Stimulated activated CD4-positive, alpha-beta T cell treated with anti-CD3 and anti-CD28 coated beads, Interleukin-2, amount 100 ng/mL, for 4 hours (primary cell): ENCODE results near the gene ARHGAP22.

Experiments used
- DNase-seq: peaks from one replicate; pipeline ENCODE4 v3.0.0-alpha.2; 2020; ENCODE audit warnings: low read depth

Gene ARHGAP22

GRCh38 chr10:48633381-48634197, 28.7 kb upstream of the ARHGAP22 start:
- no peak for DNase-seq

GRCh38 chr10:48632166-48632565, 27.3 kb upstream of the ARHGAP22 start:
- DNase-seq = no peak

- DNase-seq = no peak
These were observed 23.2 kb upstream of the ARHGAP22 start for GRCh38 chr10:48627984-48628609.

- DNase-seq = no peak
These were observed 22.3 kb upstream of the ARHGAP22 start for GRCh38 chr10:48626986-48627731.

GRCh38 chr10:48626447-48626846, 21.6 kb upstream of the ARHGAP22 start:
- no peak for DNase-seq

- no peak for DNase-seq
These were observed 20.9 kb upstream of the ARHGAP22 start for GRCh38 chr10:48625826-48626134.

GRCh38 chr10:48623607-48624132, 18.8 kb upstream of the ARHGAP22 start:
- DNase-seq = no peak

GRCh38 chr10:48623009-48623408, 18.1 kb upstream of the ARHGAP22 start:
- DNase-seq = no peak

- no peak for DNase-seq
These were observed 15.8 kb upstream of the ARHGAP22 start for GRCh38 chr10:48620719-48621118.

GRCh38 chr10:48616436-48616835, 11.6 kb upstream of the ARHGAP22 start:
- DNase-seq = no peak

- DNase-seq = no peak
These were observed 9.9 kb upstream of the ARHGAP22 start for GRCh38 chr10:48614481-48615390.

- no peak for DNase-seq
These were observed 8.1 kb upstream of the ARHGAP22 start for GRCh38 chr10:48613016-48613415.

- no peak for DNase-seq
These were observed 7.5 kb upstream of the ARHGAP22 start for GRCh38 chr10:48612236-48612943.

GRCh38 chr10:48611133-48611532, 6.3 kb upstream of the ARHGAP22 start:
- no peak for DNase-seq

GRCh38 chr10:48610585-48611093, 5.8 kb upstream of the ARHGAP22 start:
- no peak for DNase-seq

GRCh38 chr10:48609899-48610584, 5.2 kb upstream of the ARHGAP22 start:
- no peak for DNase-seq

GRCh38 chr10:48609441-48609840, 4.6 kb upstream of the ARHGAP22 start:
- DNase-seq = no peak

- DNase-seq = no peak
These were observed 4.1 kb upstream of the ARHGAP22 start for GRCh38 chr10:48608976-48609375.

GRCh38 chr10:48608279-48608681, 3.4 kb upstream of the ARHGAP22 start:
- peak; percentile 2 for DNase-seq
